AG10803 (cell line): ENCODE measurements around the gene ARL6IP4.

Experiments used
- DNase-seq: peaks from one replicate; pipeline ENCODE4 v3.0.0; 2010; ENCODE audit warnings: low read depth
- H3K4me3 ChIP-seq: 2 replicates; pipeline ENCODE4 v1.5.1; 2011; ENCODE audit warnings: mild to moderate bottlenecking, low read length, control low read depth
- TF ChIP-seq, protein P1 (sequence below): conservative IDR thresholded peaks from 2 replicates; pipeline ENCODE4 v1.5.1; 2011; ENCODE audit warnings: mild to moderate bottlenecking, low read length, control low read depth, inconsistent platforms

The ARL6IP4 gene

DNA sequence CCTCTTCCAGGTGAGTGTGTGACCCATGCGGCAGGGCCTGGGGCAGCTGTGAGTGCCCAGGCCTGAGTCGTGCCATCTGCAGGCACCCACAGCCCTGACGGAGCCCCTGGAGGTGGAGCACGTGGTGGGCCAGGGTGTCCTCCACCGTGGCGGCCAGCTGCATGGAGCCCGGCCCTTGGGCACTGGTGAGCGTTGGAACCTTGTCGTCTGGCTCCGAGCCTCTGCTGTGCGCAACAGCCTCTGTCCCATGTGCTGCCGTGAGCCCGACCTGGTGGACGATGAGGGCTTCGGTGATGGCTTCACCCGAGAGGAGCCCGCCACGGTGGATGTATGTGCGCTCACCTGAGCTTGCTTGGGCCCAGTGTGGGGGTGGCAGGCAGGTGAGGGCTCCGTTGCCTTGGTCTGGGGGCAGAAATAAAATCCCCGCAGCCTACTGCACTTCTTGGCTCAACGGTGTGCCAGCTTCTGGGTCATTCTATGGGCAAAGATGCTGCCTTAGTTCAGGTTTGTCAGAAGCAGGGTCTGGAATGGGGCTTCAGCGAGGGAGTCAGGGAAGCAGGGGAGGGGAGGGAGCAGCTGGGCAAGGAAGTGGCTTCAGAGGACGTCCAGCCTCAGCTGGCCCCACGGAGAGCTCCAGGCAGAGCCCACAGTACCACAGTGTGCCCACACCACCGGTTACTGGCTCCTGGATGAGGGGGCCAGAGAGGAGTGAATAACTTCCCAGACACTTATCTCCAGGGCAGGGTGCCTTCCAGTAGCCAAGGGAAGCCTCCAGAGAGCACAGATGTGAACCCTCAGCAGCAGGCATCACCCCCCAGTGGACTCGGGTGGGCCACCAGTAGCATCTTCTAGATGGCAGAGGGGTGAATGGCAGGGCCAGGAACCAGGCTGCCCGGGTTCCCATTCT is 1.2 kb upstream of the ARL6IP4 start:
- H3K4me3 ChIP-seq: peak overlapping the region; percentile 87
- DNase-seq: no peak
- TF ChIP-seq, protein P1, sequence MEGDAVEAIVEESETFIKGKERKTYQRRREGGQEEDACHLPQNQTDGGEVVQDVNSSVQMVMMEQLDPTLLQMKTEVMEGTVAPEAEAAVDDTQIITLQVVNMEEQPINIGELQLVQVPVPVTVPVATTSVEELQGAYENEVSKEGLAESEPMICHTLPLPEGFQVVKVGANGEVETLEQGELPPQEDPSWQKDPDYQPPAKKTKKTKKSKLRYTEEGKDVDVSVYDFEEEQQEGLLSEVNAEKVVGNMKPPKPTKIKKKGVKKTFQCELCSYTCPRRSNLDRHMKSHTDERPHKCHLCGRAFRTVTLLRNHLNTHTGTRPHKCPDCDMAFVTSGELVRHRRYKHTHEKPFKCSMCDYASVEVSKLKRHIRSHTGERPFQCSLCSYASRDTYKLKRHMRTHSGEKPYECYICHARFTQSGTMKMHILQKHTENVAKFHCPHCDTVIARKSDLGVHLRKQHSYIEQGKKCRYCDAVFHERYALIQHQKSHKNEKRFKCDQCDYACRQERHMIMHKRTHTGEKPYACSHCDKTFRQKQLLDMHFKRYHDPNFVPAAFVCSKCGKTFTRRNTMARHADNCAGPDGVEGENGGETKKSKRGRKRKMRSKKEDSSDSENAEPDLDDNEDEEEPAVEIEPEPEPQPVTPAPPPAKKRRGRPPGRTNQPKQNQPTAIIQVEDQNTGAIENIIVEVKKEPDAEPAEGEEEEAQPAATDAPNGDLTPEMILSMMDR: no peak

DNA sequence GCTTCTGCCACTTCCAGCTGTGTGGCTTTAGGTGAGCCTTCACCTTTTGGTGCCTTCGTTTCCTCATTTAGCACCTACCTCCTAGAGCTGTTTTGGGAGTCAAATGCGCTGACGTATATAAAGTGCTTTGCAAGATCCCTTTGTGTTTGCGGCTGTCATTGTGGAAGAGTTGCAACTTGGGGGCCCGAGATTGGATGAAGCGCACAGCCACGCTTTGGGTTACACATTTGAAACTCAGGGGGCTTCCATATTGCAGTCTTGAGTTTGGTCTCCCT is 636 bp upstream of the ARL6IP4 start:
- no peak for DNase-seq
- TF ChIP-seq, protein P1: no peak
- peak overlapping the region; percentile 87 for H3K4me3 ChIP-seq

DNA sequence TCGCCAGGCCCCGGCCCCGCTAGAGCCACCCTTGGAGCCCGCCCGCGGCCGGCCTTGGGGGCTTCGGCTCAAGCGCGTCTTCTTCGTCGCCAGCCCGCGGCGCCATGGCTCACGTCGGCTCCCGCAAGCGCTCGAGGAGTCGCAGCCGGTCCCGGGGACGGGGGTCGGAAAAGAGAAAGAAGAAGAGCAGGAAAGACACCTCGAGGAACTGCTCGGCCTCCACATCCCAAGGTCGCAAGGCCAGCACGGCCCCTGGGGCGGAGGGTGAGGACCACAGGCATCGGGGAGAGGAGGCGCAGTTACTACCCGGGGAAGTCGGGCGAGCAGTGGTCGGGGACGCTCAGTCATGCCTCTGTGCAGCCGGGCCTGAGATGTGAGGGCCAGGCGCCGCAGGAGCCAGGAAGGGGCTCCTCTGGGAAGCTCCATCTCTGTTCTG is 573 bp downstream of the ARL6IP4 start:
- DNase-seq: no peak

DNA sequence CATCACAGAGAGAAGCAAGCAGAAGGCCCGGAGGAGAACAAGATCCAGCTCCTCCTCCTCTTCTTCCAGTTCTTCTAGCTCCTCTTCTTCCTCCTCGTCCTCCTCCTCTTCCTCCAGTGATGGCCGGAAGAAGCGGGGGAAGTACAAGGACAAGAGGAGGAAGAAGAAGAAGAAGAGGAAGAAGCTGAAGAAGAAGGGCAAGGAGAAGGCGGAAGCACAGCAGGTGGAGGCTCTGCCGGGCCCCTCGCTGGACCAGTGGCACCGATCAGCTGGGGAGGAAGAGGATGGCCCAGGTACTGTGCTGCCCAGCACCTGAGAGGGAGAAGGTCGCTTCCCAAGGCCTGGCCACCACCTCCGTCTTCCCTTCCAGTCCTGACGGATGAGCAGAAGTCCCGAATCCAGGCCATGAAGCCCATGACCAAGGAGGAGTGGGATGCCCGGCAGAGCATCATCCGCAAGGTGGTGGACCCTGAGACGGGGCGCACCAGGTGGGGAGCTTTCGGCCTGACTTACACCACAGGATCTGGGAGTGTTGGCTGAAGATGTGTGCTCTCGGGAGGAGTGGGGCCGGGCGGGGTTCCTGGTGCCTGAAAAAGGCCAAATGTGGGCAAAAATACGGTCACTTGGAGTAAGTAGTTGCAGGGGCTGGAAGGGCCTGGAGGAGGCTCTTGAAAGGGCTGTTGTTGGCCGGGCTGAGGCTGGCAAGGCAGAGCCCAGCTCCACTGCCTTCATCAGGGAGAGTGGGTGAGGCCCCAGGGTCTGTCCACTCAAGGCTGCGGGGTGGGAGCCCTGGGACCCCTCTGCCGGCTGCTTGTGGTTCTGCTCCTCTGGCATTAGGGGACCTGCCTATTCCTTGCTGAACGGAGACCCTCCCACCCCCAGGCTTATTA is 1.4 kb downstream of the ARL6IP4 start:
- DNase-seq: no peak
- TF ChIP-seq, protein P1: no peak
- H3K4me3 ChIP-seq: peak overlapping the region; percentile 87

More for the DNA sequence above, 573 bp downstream of the ARL6IP4 start:
- peak overlapping the region; percentile 87 for H3K4me3 ChIP-seq
- TF ChIP-seq, protein P1: no peak

DNA sequence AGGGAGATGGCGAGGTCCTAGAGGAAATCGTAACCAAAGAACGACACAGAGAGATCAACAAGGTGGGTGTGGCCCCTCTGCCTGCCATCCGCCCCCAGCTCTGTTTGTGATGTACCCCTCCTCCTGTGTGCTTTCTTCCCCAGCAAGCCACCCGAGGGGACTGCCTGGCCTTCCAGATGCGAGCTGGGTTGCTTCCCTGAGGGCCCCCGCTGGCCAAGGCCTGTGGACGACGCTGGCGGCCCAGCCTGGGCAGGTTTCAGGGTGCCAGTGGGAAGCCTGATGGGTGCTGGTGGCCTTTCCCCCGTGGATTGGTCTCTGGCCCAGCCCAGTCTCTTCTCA is 2.0 kb downstream of the ARL6IP4 start:
- DNase-seq: no peak
- TF ChIP-seq, protein P1: no peak
- H3K4me3 ChIP-seq: peak overlapping the region; percentile 87

DNA sequence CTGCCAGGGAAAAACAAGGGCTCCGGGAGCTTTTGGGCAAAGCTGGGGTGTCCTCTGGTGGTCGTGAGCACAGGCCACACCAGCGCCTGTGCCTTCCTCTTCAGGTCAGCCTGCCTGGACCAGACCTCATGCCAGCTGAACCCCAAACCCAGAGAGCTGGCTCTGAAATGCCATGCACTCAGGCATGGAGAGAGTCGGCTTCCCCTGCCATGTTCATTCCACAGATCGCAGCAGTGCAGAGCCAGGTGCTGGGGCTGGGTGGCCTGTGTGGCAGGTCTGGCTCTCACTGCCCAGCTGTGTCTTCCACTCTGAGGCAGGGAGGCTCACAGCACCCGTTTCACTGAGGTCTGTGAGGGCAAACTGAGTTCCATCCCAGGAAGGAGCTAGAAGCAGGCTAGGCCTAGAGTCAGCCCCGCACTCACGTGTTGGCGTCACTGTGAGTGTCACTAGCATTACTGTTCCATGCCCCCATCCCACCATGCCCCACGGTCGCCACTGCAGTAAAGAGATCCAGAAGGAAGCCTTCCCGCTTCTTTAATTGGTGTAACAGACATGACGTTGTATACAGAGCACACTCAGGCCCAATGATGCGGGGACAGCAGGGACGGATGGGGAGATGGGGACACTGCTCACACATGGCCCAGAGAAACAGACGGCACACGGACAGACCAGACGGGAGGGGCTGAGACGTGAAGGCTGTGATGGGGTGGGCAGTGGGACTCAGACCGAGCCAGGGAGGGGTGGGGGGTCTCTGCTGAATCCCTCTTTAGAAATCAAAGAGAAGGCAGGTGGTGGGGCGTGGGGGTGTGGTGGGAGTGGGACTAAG is 2.7 kb downstream of the ARL6IP4 start:
- TF ChIP-seq, protein P1: no peak
- H3K4me3 ChIP-seq: no peak overlapping the region
- no peak for DNase-seq
